H9 (cell line): Measurements from ENCODE around the gene IFNL1. TPM values are rescaled to one million over a fixed set of nuclear protein-coding genes. Genes with fewer than 3 reads are reported as not detected.

ENCODE experiments used
- DNase-seq: peaks from one replicate; pipeline ENCODE4 v3.0.0-alpha.2; 2017
- H2AFZ ChIP-seq: one replicate; pipeline ENCODE4 v1.6.1; 2013; ENCODE audit warnings: mild to moderate bottlenecking, low read length, control low read depth, moderate library complexity
- H2AK5ac ChIP-seq: 2 replicates; pipeline ENCODE4 v1.6.1; 2013; ENCODE audit warnings: low read length, control low read depth, mixed read lengths; ENCODE audit not compliant: insufficient read length
- H2BK120ac ChIP-seq: one replicate; pipeline ENCODE4 v1.6.1; 2013; ENCODE audit warnings: low read depth, mild to moderate bottlenecking, low read length, control low read depth, inconsistent platforms; ENCODE audit not compliant: poor library complexity, severe bottlenecking
- H2BK12ac ChIP-seq: 2 replicates; pipeline ENCODE4 v1.6.1; 2013; ENCODE audit warnings: low read length, control low read depth, mixed read lengths, low read depth; ENCODE audit not compliant: insufficient read length
- H2BK15ac ChIP-seq: 2 replicates; pipeline ENCODE4 v1.6.1; 2013; ENCODE audit warnings: low read depth, low read length, control low read depth
- H2BK20ac ChIP-seq: one replicate; pipeline ENCODE4 v1.6.1; 2013; ENCODE audit warnings: low read depth, mild to moderate bottlenecking, low read length, control low read depth, inconsistent platforms; ENCODE audit not compliant: poor library complexity, severe bottlenecking
- H2BK5ac ChIP-seq: 2 replicates; pipeline ENCODE4 v1.6.1; 2013; ENCODE audit warnings: low read length, control low read depth, mixed read lengths; ENCODE audit not compliant: insufficient read length
- H3K14ac ChIP-seq: 2 replicates; pipeline ENCODE4 v1.6.1; 2013; ENCODE audit warnings: low read length, control low read depth; ENCODE audit not compliant: insufficient read depth
- H3K18ac ChIP-seq: 2 replicates; pipeline ENCODE4 v1.6.1; 2013; ENCODE audit warnings: low read depth, mild to moderate bottlenecking, mixed read lengths, low read length, control low read depth; ENCODE audit not compliant: insufficient read length
- H3K23ac ChIP-seq: 2 replicates; pipeline ENCODE4 v1.6.1; 2013; ENCODE audit warnings: low read length, control low read depth, mixed read lengths, low read depth; ENCODE audit not compliant: insufficient read length
- H3K23me2 ChIP-seq: 2 replicates; pipeline ENCODE4 v1.6.1; 2013; ENCODE audit warnings: low read depth, mild to moderate bottlenecking, mixed read lengths, low read length, control low read depth; ENCODE audit not compliant: insufficient read length, poor library complexity, severe bottlenecking
- H3K27ac ChIP-seq: 2 replicates; pipeline ENCODE4 v1.5.1; 2013; ENCODE audit warnings: low read length, control low read depth, mixed read lengths, low read depth; ENCODE audit not compliant: insufficient read length
- H3K27me3 ChIP-seq: 2 replicates; pipeline ENCODE4 v1.6.1; 2013; ENCODE audit warnings: low read length, control low read depth, inconsistent platforms; ENCODE audit not compliant: insufficient read depth
- H3K4ac ChIP-seq: 2 replicates; pipeline ENCODE4 v1.6.1; 2013; ENCODE audit warnings: low read depth, mild to moderate bottlenecking, control low read depth, inconsistent platforms, low read length, moderate library complexity
- H3K4me1 ChIP-seq: 2 replicates; pipeline ENCODE4 v1.6.1; 2013; ENCODE audit warnings: low read length, control low read depth, inconsistent platforms; ENCODE audit not compliant: insufficient read depth
- H3K4me2 ChIP-seq: 2 replicates; pipeline ENCODE4 v1.6.1; 2013; ENCODE audit warnings: low read length, control low read depth, mixed read lengths; ENCODE audit not compliant: insufficient read length, insufficient read depth
- H3K56ac ChIP-seq: 2 replicates; pipeline ENCODE4 v1.6.1; 2013; ENCODE audit warnings: low read depth, mild to moderate bottlenecking, mixed read lengths, low read length, control low read depth; ENCODE audit not compliant: insufficient read length
- H3K79me1 ChIP-seq: 2 replicates; pipeline ENCODE4 v1.6.1; 2013; ENCODE audit warnings: low read depth, mild to moderate bottlenecking, moderate library complexity, low read length, control low read depth, inconsistent platforms; ENCODE audit not compliant: insufficient read depth, poor library complexity, severe bottlenecking
- H3K79me2 ChIP-seq: 2 replicates; pipeline ENCODE4 v1.6.1; 2013; ENCODE audit warnings: low read length, control low read depth, inconsistent platforms; ENCODE audit not compliant: insufficient read depth
- H3K9ac ChIP-seq: 2 replicates; pipeline ENCODE4 v1.6.1; 2013; ENCODE audit warnings: low read length, control low read depth, mixed read lengths; ENCODE audit not compliant: insufficient read length; ENCODE audit errors: extremely low read depth
- H3K9me3 ChIP-seq: one replicate; pipeline ENCODE4 v1.6.1; 2013; ENCODE audit warnings: low read depth, low read length, inconsistent platforms; ENCODE audit not compliant: control insufficient read depth
- H3T11ph ChIP-seq: one replicate; pipeline ENCODE4 v1.6.1; 2013; ENCODE audit warnings: mild to moderate bottlenecking, low read length, control low read depth, inconsistent platforms
- H4K20me1 ChIP-seq: one replicate; pipeline ENCODE4 v1.6.1; 2013; ENCODE audit not compliant: control insufficient read depth, insufficient read length, insufficient read depth
- H4K5ac ChIP-seq: 2 replicates; pipeline ENCODE4 v1.6.1; 2013; ENCODE audit warnings: low read depth, mild to moderate bottlenecking, mixed read lengths, low read length, control low read depth; ENCODE audit not compliant: insufficient read length
- H4K8ac ChIP-seq: replicated peaks from 2 replicates; pipeline ENCODE4 v1.6.1; 2013; ENCODE audit warnings: low read length, control low read depth, mixed read lengths, low read depth; ENCODE audit not compliant: insufficient read length
- H4K91ac ChIP-seq: 2 replicates; pipeline ENCODE4 v1.6.1; 2013; ENCODE audit warnings: low read depth, mild to moderate bottlenecking, moderate library complexity, mixed read lengths, low read length, control low read depth; ENCODE audit not compliant: insufficient read length
- H3K27ac Mint-ChIP-seq, 3 experiments: 2 replicates in 2 of 3; 3 replicates in 1 of 3; pipeline ENCODE4 v1.8.0; 2020 to 2021; ENCODE audit warnings: mixed read lengths in 3 of 3, mild to moderate bottlenecking in 1 of 3, moderate library complexity in 1 of 3
- H3K27me3 Mint-ChIP-seq: 2 replicates; pipeline ENCODE4 v1.8.0; 2021; ENCODE audit warnings: low read depth, mild to moderate bottlenecking, moderate library complexity, mixed read lengths
- H3K36me3 Mint-ChIP-seq, 3 experiments: 2 replicates in 2 of 3; 3 replicates in 1 of 3; pipeline ENCODE4 v1.8.0; 2020 to 2021; ENCODE audit warnings: low read depth in 3 of 3, mixed read lengths in 3 of 3; ENCODE audit not compliant: insufficient read depth in 1 of 3
- H3K4me1 Mint-ChIP-seq, 2 experiments: 2 replicates each; pipeline ENCODE4 v1.8.0; 2020; ENCODE audit warnings: mixed read lengths in 2 of 2
- H3K4me3 Mint-ChIP-seq, 2 experiments: 2 replicates in 1 of 2; 3 replicates in 1 of 2; pipeline ENCODE4 v1.8.0; 2020 to 2021; ENCODE audit warnings: mild to moderate bottlenecking in 2 of 2, mixed read lengths in 2 of 2, moderate library complexity in 1 of 2
- H3K9me3 Mint-ChIP-seq, 2 experiments: 2 replicates in 1 of 2; 3 replicates in 1 of 2; pipeline ENCODE4 v1.8.0; 2020; ENCODE audit warnings: mild to moderate bottlenecking in 2 of 2, mixed read lengths in 2 of 2, moderate library complexity in 1 of 2
- CTCF ChIP-seq: fragments of 200-600 bp; sonication (generic); conservative IDR thresholded peaks from 3 replicates; pipeline ENCODE4 v1.8.0; 2021; ENCODE audit warnings: antibody characterized with exemption, mild to moderate bottlenecking
- WGBS: extraction: QIAGEN DNeasy Blood & Tissue Kit; methylation state at CpG from one replicate; pipeline ENCODE4 v1.1.7; 2013; ENCODE audit warnings: missing lambda C conversion rate, low lambda C conversion rate, mixed read lengths; ENCODE audit not compliant: insufficient read length; ENCODE audit errors: extremely low coverage; 5-methylcytosine and 5-hydroxymethylcytosine counted together
- total RNA-seq: library from RNA; stranded (reverse); gene quantifications from 2 replicates; pipeline ENCODE4 v1.2.1, GENCODE V29; 2021

Gene IFNL1
- total RNA-seq, 1 experiment from 2014 or later, result not detected

GRCh38 chr19:39297931-39298634, 1.9 kb downstream of the IFNL1 start:
- peaks cover 0 to 16% of the 10 kb centered on the region in 2 experiments; a peak in 2 of 4 replicates for H3K4me1 Mint-ChIP-seq
- Histone ChIP-seq H3K4me1 (no peaks in the 10 kb centered on the region), H2AFZ (no peak overlapping the region), H2BK12ac (no peak overlapping the region), H2AK5ac (no peak overlapping the region), H3K56ac (no peak overlapping the region), H3T11ph (no peak overlapping the region), H2BK15ac (no peak overlapping the region), H3K9me3 (no peaks in the 10 kb centered on the region), H2BK20ac (no peak overlapping the region), H3K79me2 (no peaks in the 10 kb centered on the region), H2BK120ac (no peak overlapping the region), H3K14ac (no peak overlapping the region), H4K91ac (no peak overlapping the region), H3K23ac (no peak overlapping the region), H2BK5ac (no peak overlapping the region), H3K23me2 (no peaks in the 10 kb centered on the region), H3K27me3 (no peaks in the 10 kb centered on the region), H3K18ac (no peak overlapping the region), H4K20me1 (no peaks in the 10 kb centered on the region), H3K79me1 (no peaks in the 10 kb centered on the region), H3K27ac (no peak overlapping the region), H3K4me2 (no peak overlapping the region), H3K4ac (no peak overlapping the region), H4K8ac (no peak overlapping the region), H4K5ac (no peak overlapping the region), H3K9ac (no peak overlapping the region)
- H3K9me3 Mint-ChIP-seq, result no peaks in the 10 kb centered on the region
- TF ChIP-seq CTCF, result no peak
- H3K36me3 Mint-ChIP-seq, result no peaks in the 10 kb centered on the region
- DNase-seq, result no peak
- H3K4me3 Mint-ChIP-seq, result no peak overlapping the region
- WGBS, result no CpG with 5 or more reads among the region's 17 CpGs
- H3K27me3 Mint-ChIP-seq, result peaks cover 33% of the 10 kb centered on the region
- H3K27ac Mint-ChIP-seq, result no peak overlapping the region
